B cell (primary cell): ENCODE results near the gene C2CD2L. TPM values are rescaled to one million over a fixed set of nuclear protein-coding genes. Genes with fewer than 3 reads are reported as not detected.
A peak's percentile ranks its signal among the peaks of the same experiment; 100 is the strongest.

Experiments
- ATAC-seq: fragments of 200-7000 bp; cut with Tn5 transposase; one replicate; pipeline ENCODE4 v1.10.0; 2021; ENCODE audit warnings: low read depth, mild to moderate bottlenecking, moderate number of reproducible peaks, moderate library complexity
- CTCF ChIA-PET: fragments of 350-600 bp; sonication (Branson Sonifier 250); formaldehyde crosslinking; loops from one replicate; lab custom pipeline; 2021; ENCODE audit warnings: antibody characterized with exemption, inconsistent platforms; lab: Charles Lee
- POLR2A ChIA-PET: fragments of 350-600 bp; sonication (Branson Sonifier 250); formaldehyde crosslinking; loops from one replicate; lab custom pipeline; 2021; ENCODE audit warnings: antibody characterized with exemption; lab: Charles Lee
- DNase-seq: peaks from one replicate; pipeline ENCODE4 v3.0.0; 2013
- H2AFZ ChIP-seq: 2 replicates; pipeline ENCODE4 v1.6.1; 2012; ENCODE audit warnings: mild to moderate bottlenecking, low read depth, low read length; ENCODE audit not compliant: insufficient read depth, poor library complexity, severe bottlenecking
- H3K27ac ChIP-seq, 2 donors: 1 replicate in 1 of 2; 2 replicates in 1 of 2; pipeline ENCODE4 v1.5.1; 2012 to 2013; ENCODE audit warnings: low read length in 2 of 2, mild to moderate bottlenecking in 2 of 2, moderate library complexity in 1 of 2
- H3K27me3 ChIP-seq, 4 experiments: fragments of 200-600 bp in 1 of 4; sonication (generic) in 1 of 4; replicated peaks in 1 of 4; 1 replicate in 2 of 4; 2 replicates in 2 of 4; pipeline versions ENCODE4 v1.6.1 to v1.7.0; 2013 to 2016; ENCODE audit warnings: low read length in 3 of 4, mild to moderate bottlenecking in 2 of 4, mixed read lengths in 1 of 4, moderate library complexity in 1 of 4; ENCODE audit not compliant: insufficient read depth in 4 of 4, control insufficient read depth in 3 of 4; ENCODE audit errors: control extremely low read depth in 1 of 4
- H3K36me3 ChIP-seq, 2 experiments: replicated peaks in 1 of 2; 1 replicate in 1 of 2; 2 replicates in 1 of 2; pipeline versions ENCODE4 v1.6.1 to v1.7.1; 2013; ENCODE audit warnings: low read length in 1 of 2; ENCODE audit not compliant: insufficient read depth in 2 of 2, control insufficient read depth in 1 of 2; ENCODE audit errors: control extremely low read depth in 1 of 2, extremely low read depth in 1 of 2
- H3K4me1 ChIP-seq, 2 donors: fragments of 200-600 bp in 1 of 2; sonication (generic) in 1 of 2; 1 replicate in 1 of 2; 2 replicates in 1 of 2; pipeline versions ENCODE4 v1.5.1 to v1.6.1; 2013 to 2017; ENCODE audit warnings: low read length in 2 of 2; ENCODE audit not compliant: control insufficient read depth in 2 of 2, insufficient read depth in 2 of 2
- H3K4me2 ChIP-seq: replicated peaks from 2 replicates; pipeline ENCODE3; 2012; ENCODE audit warnings: mild to moderate bottlenecking, low read depth, low read length; ENCODE audit not compliant: poor library complexity, severe bottlenecking
- H3K4me3 ChIP-seq, 5 experiments: fragments of 200-600 bp in 1 of 5; sonication (generic) in 1 of 5; 1 replicate in 3 of 5; 2 replicates in 2 of 5; pipeline versions ENCODE4 v1.5.1 to v1.7.0; 2011 to 2016; ENCODE audit warnings: low read length in 4 of 5, mild to moderate bottlenecking in 4 of 5, low read depth in 2 of 5, control low read depth in 1 of 5, moderate library complexity in 1 of 5; ENCODE audit not compliant: insufficient read depth in 1 of 5; ENCODE audit errors: control extremely low read depth in 1 of 5, extremely low read depth in 1 of 5
- H3K79me2 ChIP-seq: fragments of 200-600 bp; sonication (generic); one replicate; pipeline ENCODE4 v1.6.0; 2016; ENCODE audit warnings: low read length; ENCODE audit not compliant: control insufficient read depth, insufficient read depth
- H3K9ac ChIP-seq: fragments of 200-600 bp; sonication (generic); 2 replicates; pipeline ENCODE4 v1.6.1; 2017; ENCODE audit warnings: mild to moderate bottlenecking, low read length, moderate library complexity
- H3K9me3 ChIP-seq, 3 donors: one replicate each; pipeline versions ENCODE4 v1.6.1 to v1.7.1; 2013; ENCODE audit warnings: low read length in 2 of 3; ENCODE audit not compliant: control insufficient read depth in 2 of 3, insufficient read depth in 1 of 3; ENCODE audit errors: control extremely low read depth in 1 of 3
- H4K20me1 ChIP-seq: 2 replicates; pipeline ENCODE4 v1.6.0; 2012; ENCODE audit warnings: mild to moderate bottlenecking, low read length; ENCODE audit not compliant: insufficient read depth, control insufficient read depth, poor library complexity, severe bottlenecking
- H3K27ac Mint-ChIP-seq: one replicate; pipeline ENCODE4 v1.8.0; 2021; ENCODE audit warnings: mixed read lengths
- H3K27me3 Mint-ChIP-seq: one replicate; pipeline ENCODE4 v1.8.0; 2021; ENCODE audit warnings: mixed read lengths
- H3K4me1 Mint-ChIP-seq: one replicate; pipeline ENCODE4 v1.8.0; 2021; ENCODE audit warnings: mixed read lengths
- H3K4me3 Mint-ChIP-seq: one replicate; pipeline ENCODE4 v1.8.0; 2021; ENCODE audit warnings: mixed read lengths
- H3K9me3 Mint-ChIP-seq: one replicate; pipeline ENCODE4 v1.8.0; 2022; ENCODE audit warnings: mixed read lengths; ENCODE audit not compliant: insufficient read depth
- CTCF ChIP-seq: fragments of 200-600 bp; IDR thresholded peaks from one replicate; pipeline ENCODE4 v1.8.0; 2022; ENCODE audit warnings: antibody characterized with exemption, mild to moderate bottlenecking
- EZH2 ChIP-seq: IDR thresholded peaks from 2 replicates; pipeline ENCODE4 v1.6.1; 2012; ENCODE audit warnings: borderline replicate concordance, low read depth, mild to moderate bottlenecking, moderate library complexity, low read length; ENCODE audit not compliant: insufficient read depth, poor library complexity, severe bottlenecking
- WGBS: methylation state at CpG from one replicate; pipeline ENCODE4 v1.1.5; 2013; ENCODE audit warnings: missing lambda C conversion rate; ENCODE audit not compliant: insufficient coverage; 5-methylcytosine and 5-hydroxymethylcytosine counted together
- intact Hi-C: fragments of 100-400 bp; cut with micrococcal nuclease; formaldehyde crosslinking; loops from one replicate; pipeline ENCODE4 v1.10.0; 2022
- polyA plus RNA-seq: library from polyadenylated mRNA; depleted of rRNA; stranded (reverse); fragments of >200 nt; gene quantifications from 2 replicates; pipeline ENCODE4 v1.2.3, GENCODE V29; 2012
- total RNA-seq, 2 donors: library from RNA; stranded (reverse); fragments of 120-200 nt in 1 of 2; gene quantifications; 1 replicate in 1 of 2; 2 replicates in 1 of 2; pipeline versions ENCODE4 v1.2.3 to v1.2.4, GENCODE V29; 2013 to 2022

Gene C2CD2L
- total and polyA plus RNA-seq, 2 donors (not counting 1 experiment from before 2014, with no cell fraction given), result 9.5 to 17.0 TPM

GRCh38 chr11:119121008-119121810 is 14.1 kb downstream of the C2CD2L start, which contains the start of gene HINFP:
HINFP (plus strand) TSS chr11:119121580; CDS start chr11:119126945, 5,365 bp downstream.
- Histone ChIP-seq H3K4me1 (peaks cover 15 to 17% of the 10 kb centered on the region in 2 donors), H3K36me3 (peaks cover 0 to 12% of the 10 kb centered on the region in 2 experiments), H3K79me2 (peaks cover 45% of the 10 kb centered on the region), H3K9me3 (no peaks in the 10 kb centered on the region), H4K20me1 (peaks cover 10% of the 10 kb centered on the region), H3K27me3 (no peaks in the 10 kb centered on the region), H2AFZ (peak within 1 kb of the TSS; percentile 97), H3K27ac (peak within 1 kb of the TSS; percentile 72 to 90), H3K4me2 (peak within 1 kb of the TSS; percentile 76), H3K4me3 (peak within 1 kb of the TSS; percentile 91 to 97 (median 95)), H3K9ac (peak within 1 kb of the TSS; percentile 89)
- Mint-ChIP-seq H3K27ac (peak within 1 kb of the TSS; percentile 90), H3K27me3 (no peaks in the 10 kb centered on the region), H3K4me3 (peak within 1 kb of the TSS; percentile 87), H3K9me3 (no peaks in the 10 kb centered on the region), H3K4me1 (peaks cover 26% of the 10 kb centered on the region)
- intact Hi-C loops, result loop anchor here (1.0 kb wide), 10 partner anchors 14 to 330 kb away; partner anchors contain the start of genes C2CD2L, DDX6, DPAGT1 and HMBS
- ATAC-seq (peak; percentile 98), DNase-seq (peak; percentile 99)
- ChIA-PET POLR2A (interaction anchor here (0.5 to 1.9 kb wide), 10 partner anchors 9 to 229 kb away, joined by 3 to 11 read pairs (median 6); partner anchors contain the start of genes C2CD2L, DPAGT1 and NLRX1), CTCF (interaction anchor here (0.5 to 2.1 kb wide), 7 partner anchors 12 to 363 kb away, joined by 3 to 8 read pairs (median 4); partner anchors contain the start of genes CBL and VPS11)
- WGBS, result under 1% methylated on average over 52 of the region's 54 CpGs
- TF ChIP-seq CTCF, result no peak

GRCh38 chr11:119121811-119122124 is 14.6 kb downstream of the C2CD2L start:
- Mint-ChIP-seq H3K27me3 (no peaks in the 10 kb centered on the region), H3K27ac (peak overlapping the region; percentile 90), H3K4me1 (peaks cover 28% of the 10 kb centered on the region), H3K9me3 (no peaks in the 10 kb centered on the region), H3K4me3 (peak overlapping the region; percentile 87)
- H3K4me1 ChIP-seq, result peaks cover 15 to 17% of the 10 kb centered on the region in 2 donors
- peak overlapping the region; percentile 76 for H3K4me2 ChIP-seq
- intact Hi-C loops, result loop anchor here (1.0 kb wide), 10 partner anchors 14 to 330 kb away; partner anchors contain the start of genes C2CD2L, DDX6, DPAGT1 and HMBS
- CTCF ChIA-PET, result interaction anchor here (0.5 to 2.1 kb wide), 6 partner anchors 13 to 363 kb away, joined by 3 to 8 read pairs (median 4); partner anchors contain the start of genes CBL and VPS11
- peaks cover 45% of the 10 kb centered on the region for H3K79me2 ChIP-seq
- peaks cover 10% of the 10 kb centered on the region for H4K20me1 ChIP-seq
- ATAC-seq, result no peak
- peak overlapping the region; percentile 54 to 90 for H3K27ac ChIP-seq
- WGBS, result 0% methylated on average over 7 of the region's 20 CpGs
- TF ChIP-seq EZH2 (no peak), CTCF (no peak)
- H3K27me3 ChIP-seq, result no peaks in the 10 kb centered on the region
- H3K4me3 ChIP-seq, result peak overlapping the region; percentile 91 to 97 (median 95)
- DNase-seq, result no peak
- peak overlapping the region; percentile 97 for H2AFZ ChIP-seq
- POLR2A ChIA-PET, result interaction anchor here (0.8 to 1.9 kb wide), 8 partner anchors 10 to 138 kb away, joined by 3 to 11 read pairs (median 6); partner anchors contain the start of genes C2CD2L, DPAGT1 and NLRX1
- H3K9me3 ChIP-seq, result no peaks in the 10 kb centered on the region
- H3K9ac ChIP-seq, result peak overlapping the region; percentile 89
- peaks cover 0 to 13% of the 10 kb centered on the region in 2 experiments for H3K36me3 ChIP-seq
